Measurements from ENCODE around the gene RFK.

DNA sequence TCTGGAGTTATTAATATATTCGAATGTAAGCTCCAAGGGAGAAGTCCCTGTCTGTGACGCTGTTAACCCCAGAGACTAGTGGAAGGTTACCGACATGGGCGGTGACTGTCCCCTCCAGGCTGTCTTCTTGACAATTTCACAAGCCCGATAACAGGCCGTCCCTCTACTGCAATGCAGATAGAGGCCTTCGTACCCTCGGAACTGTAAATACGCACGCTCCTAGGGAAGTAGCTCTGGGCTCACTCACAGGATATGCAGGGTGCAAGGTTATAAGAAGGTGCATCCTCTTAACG lies 680 bp upstream of the RFK start:
- TF ChIP-seq POLR2AphosphoS5 (IDR thresholded peaks at IDR 0.05; ENCODE audit: low read depth, low read length) (no peak), POLR2A (IDR thresholded peaks at IDR 0.05; ENCODE audit: low read depth, low read length) (no peak), TAF1 (IDR thresholded peaks at IDR 0.05; ENCODE audit: borderline replicate concordance, low read depth, low read length) (no peak)

All from GM12892 (cell line).